ENCODE measurements around the gene MARCHF10.

The MARCHF10 gene

DNA sequence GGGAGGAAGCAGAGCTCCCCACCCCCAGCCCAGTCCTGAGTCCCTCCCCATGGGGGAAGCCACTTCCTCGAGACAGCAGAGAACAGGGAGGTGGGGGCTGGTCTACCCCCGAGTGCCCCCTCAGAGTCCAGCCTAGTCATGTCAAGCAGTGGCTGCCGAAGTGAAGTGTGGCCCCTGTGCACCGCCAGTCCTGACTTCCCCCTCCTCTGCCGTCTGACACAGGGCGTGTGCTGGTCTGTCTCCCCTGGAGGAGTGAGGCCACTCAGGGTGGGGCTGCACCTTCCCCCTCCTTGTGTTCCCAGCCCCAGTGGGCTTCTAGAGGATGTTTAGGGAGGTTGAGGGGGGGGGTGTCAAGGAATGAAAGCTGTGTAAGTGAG is 133.8 kb downstream of the MARCHF10 start:
- DNase-seq (ENCODE audit: low read depth, low spot score) = no peak

GRCh38 chr17:62673614-62674362 is 134.3 kb downstream of the MARCHF10 start:
- no peak for DNase-seq (ENCODE audit: low read depth, low spot score)
- H3K4me3 ChIP-seq (ENCODE audit: low read length) = no peak overlapping the region

More for the DNA sequence above, 133.8 kb downstream of the MARCHF10 start:
- no peak overlapping the region for H3K4me3 ChIP-seq (ENCODE audit: low read length)

DNA sequence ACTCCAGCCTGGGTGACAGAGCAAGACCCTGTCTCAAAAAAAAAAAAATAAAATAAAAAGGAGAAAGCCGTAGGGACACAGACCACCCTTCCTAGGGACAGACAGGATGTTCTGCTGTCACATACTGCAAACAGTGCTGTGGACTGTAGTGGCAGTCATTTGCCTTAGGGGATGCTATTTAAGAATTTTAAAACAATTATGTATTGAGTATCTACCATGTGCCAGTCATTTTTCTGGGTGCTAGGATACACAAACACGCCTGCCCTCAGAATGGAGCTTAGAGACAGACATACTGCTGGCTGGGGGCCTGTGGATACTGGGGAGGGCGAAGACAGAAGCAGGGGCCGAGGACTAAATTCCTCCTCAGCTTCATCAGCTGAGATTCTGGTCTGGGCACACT is 135.2 kb downstream of the MARCHF10 start:
- no peak overlapping the region for H3K4me3 ChIP-seq (ENCODE audit: low read length)
- no peak for DNase-seq (ENCODE audit: low read depth, low spot score)

- DNase-seq (ENCODE audit: low read depth, low spot score) = no peak
- no peak overlapping the region for H3K4me3 ChIP-seq (ENCODE audit: low read length)
These were observed 136.6 kb downstream of the MARCHF10 start for GRCh38 chr17:62671553-62671952.

DNA sequence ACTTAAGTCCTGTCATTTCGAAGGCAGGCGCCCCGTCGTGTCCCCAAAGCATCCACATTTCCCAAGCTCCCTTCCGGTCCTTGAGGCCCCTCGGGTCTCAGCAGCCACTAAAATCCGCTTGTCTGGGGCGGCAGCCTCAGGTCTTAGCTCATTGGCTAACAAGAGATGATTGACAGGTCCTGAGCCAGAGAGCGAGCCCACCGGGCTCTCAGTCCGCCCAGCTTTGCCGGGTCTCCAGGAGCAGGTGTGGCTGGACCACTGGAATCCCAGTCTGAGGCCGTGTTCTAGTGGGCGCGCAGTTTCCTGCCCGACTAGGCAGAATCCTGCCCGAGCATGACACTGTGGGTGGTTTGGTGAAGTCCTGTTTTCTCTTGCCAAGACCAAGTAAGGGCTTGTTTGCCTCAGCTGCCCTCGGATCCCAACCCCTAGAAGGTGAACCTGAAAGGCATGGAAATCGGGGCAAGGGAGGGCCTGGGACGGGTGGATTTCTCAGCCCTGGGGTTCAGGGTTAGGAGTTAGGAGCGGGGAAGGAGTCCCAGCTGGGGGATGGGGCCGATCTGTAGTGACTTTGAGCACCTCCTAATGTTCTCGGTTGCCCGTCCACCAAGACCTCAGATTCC is 137.8 kb downstream of the MARCHF10 start:
- no peak for DNase-seq (ENCODE audit: low read depth, low spot score)
- H3K4me3 ChIP-seq (ENCODE audit: low read length) = no peak overlapping the region

GRCh38 chr17:62668091-62668804 is 139.9 kb downstream of the MARCHF10 start:
- DNase-seq (ENCODE audit: low read depth, low spot score) = no peak
- H3K4me3 ChIP-seq (ENCODE audit: low read length) = no peak overlapping the region

GRCh38 chr17:62666801-62667591 is 141.1 kb downstream of the MARCHF10 start:
- H3K4me3 ChIP-seq (ENCODE audit: low read length) = no peak overlapping the region
- DNase-seq (ENCODE audit: low read depth, low spot score) = no peak

DNA sequence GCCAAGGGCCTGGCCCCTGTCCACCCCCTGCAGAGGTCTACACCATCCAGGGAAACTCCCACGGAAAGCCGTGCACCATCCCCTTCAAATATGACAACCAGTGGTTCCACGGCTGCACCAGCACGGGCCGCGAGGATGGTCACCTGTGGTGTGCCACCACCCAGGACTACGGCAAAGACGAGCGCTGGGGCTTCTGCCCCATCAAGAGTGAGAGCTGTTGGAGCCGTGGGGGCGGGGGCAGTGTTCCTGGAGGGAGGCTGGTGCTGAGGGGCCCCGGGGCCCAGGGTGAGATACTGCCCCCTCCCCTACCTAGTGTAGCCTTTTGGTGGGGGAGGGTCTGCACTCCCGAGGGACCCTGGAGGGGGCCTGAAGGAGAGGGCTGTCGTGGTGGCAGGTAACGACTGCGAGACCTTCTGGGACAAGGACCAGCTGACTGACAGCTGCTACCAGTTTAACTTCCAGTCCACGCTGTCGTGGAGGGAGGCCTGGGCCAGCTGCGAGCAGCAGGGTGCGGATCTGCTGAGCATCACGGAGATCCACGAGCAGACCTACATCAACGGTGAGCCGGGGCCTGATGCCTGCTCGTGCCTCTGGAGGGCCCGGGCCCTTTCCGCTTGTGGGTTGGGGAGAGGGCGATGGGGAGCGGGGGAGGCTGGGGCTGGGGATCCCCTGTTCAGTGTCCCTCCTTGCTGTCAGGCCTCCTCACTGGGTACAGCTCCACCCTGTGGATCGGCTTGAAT is 141.9 kb downstream of the MARCHF10 start:
- no peak overlapping the region for H3K4me3 ChIP-seq (ENCODE audit: low read length)
- no peak for DNase-seq (ENCODE audit: low read depth, low spot score)

GRCh38 chr17:62665599-62665998 is 142.5 kb downstream of the MARCHF10 start:
- H3K4me3 ChIP-seq (ENCODE audit: low read length) = no peak overlapping the region
- DNase-seq (ENCODE audit: low read depth, low spot score) = no peak

DNA sequence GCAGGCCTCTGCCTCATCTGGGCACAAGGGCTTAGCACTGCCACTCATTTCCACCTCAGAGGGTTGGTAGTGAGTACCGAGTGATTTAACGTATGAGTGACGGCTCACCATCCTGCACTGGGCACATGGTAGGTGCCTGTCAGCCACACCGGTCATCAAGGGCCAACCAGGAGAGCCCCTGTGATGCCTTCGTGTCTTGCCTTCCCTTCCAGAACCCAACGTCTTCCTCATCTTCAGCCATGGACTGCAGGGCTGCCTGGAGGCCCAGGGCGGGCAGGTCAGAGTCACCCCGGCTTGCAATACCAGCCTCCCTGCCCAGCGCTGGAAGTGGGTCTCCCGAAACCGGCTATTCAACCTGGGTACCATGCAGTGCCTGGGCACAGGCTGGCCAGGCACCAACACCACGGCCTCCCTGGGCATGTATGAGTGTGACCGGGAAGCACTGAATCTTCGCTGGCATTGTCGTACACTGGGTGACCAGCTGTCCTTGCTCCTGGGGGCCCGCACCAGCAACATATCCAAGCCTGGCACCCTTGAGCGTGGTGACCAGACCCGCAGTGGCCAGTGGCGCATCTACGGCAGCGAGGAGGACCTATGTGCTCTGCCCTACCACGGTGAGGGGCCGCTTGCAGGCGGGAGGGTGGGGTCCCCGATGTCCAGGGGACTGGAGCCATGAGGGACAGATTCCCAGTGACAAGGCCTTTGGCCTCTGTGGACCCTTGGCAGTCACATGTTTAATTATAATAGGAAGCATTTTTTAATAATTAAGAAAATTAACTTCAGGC is 143.6 kb downstream of the MARCHF10 start:
- H3K4me3 ChIP-seq (ENCODE audit: low read length) = no peak overlapping the region
- DNase-seq (ENCODE audit: low read depth, low spot score) = no peak

GRCh38 chr17:62663304-62663703 is 144.8 kb downstream of the MARCHF10 start:
- no peak overlapping the region for H3K4me3 ChIP-seq (ENCODE audit: low read length)
- no peak for DNase-seq (ENCODE audit: low read depth, low spot score)

DNA sequence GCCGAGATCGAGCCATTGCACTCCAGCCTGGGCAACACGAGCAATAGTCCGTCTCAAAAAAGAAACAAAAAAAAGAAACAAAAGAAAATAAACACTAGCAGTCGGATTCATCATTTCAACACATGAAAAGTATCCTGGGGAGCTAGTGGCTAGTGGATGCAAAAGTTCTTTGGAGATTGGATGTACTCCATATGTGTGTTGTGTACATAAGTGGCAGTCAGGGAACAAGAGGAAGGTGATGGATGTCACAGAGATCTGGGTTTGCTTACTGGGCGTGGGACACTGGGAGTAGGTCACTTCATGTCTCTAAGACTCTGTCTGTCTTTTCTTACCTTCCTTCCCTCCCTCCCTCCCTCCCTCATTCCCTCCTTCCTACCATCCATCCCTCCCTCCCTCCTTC is 145.3 kb downstream of the MARCHF10 start:
- DNase-seq (ENCODE audit: low read depth, low spot score) = no peak
- no peak overlapping the region for H3K4me3 ChIP-seq (ENCODE audit: low read length)

DNA sequence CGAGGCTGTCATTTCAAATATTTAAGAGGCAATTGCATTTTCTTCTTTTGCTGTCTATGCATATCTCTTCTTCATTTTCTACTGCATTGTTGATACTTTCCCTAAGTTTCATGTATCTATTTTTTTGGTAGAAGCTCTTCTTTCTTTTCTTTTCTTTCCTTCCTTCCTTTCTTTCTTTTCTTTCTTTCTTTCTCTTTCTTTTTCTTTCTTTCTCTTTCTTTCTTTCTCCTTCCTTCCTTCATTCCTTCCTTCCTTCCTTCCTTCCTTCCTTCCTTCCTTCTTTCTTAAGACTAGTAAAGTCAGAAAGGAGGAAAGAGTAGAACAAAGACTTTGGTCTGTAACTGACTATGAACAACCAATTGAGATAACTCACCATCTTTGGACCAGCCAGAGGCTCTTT is 146.8 kb downstream of the MARCHF10 start:
- DNase-seq (ENCODE audit: low read depth, low spot score) = no peak

DNA sequence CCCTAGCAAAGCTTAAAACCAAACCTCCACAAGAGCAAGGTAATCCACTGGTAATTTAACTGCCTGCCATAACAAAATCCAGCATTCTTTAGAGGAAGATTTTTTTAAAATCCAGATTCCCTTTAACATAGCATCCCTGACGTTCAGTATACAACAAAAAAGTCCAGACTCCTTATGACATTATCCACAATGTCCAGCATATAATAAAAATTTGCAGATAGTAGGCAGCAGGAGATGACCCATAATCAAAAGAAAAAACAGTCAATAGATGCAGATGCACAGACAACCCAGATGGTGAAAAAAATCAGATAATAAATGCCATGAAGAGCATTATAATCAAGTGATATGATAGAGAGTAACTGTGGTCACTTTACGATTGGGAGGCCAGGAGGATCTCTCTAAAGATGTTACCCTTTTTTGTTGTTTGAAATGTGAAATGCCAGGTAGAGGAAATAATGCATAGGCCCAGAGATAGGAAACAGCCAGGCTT is 147.4 kb downstream of the MARCHF10 start:
- no peak for DNase-seq (ENCODE audit: low read depth, low spot score)
- H3K4me3 ChIP-seq (ENCODE audit: low read length) = no peak overlapping the region

More for the DNA sequence above, 146.8 kb downstream of the MARCHF10 start:
- no peak overlapping the region for H3K4me3 ChIP-seq (ENCODE audit: low read length)

DNA sequence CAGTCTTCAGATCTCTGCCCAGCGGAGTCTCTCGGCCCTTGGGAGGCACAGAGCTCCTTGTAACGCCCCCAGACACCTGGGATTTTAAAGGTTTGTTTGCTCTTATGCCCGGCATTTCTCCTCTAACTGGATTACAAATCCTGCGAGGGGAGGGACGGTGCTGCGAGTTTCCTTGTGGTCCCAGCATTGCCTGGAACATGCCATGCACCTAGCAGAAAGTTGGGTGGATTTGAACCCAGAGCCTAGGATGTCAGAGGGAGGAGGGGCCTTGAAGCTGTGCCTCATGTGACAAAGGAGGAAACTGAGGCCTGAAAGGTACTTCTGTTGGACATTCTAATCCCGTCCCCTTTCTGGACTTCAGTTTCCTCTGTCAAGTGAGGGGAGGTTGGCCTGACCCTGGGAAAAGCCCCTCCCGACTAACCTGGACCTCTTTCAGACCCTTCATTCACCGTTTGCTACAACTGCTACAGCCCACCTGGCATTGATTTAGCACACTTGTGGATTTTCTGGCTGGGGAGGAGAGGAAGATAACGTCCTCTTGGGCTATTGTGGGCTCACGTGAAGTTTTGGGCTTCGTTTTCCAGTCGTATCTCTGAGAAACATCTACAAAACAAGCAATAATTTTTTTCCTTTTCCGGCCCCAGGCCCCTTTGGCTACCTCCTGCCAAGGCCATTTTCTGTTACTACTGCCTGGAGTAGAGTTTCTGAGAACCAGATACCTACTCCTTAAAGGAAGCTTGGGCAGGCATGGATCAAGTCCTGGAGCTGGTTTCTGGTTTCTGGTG is 149.8 kb downstream of the MARCHF10 start:
- H3K4me3 ChIP-seq (ENCODE audit: low read length) = no peak overlapping the region
- no peak for DNase-seq (ENCODE audit: low read depth, low spot score)

DNA sequence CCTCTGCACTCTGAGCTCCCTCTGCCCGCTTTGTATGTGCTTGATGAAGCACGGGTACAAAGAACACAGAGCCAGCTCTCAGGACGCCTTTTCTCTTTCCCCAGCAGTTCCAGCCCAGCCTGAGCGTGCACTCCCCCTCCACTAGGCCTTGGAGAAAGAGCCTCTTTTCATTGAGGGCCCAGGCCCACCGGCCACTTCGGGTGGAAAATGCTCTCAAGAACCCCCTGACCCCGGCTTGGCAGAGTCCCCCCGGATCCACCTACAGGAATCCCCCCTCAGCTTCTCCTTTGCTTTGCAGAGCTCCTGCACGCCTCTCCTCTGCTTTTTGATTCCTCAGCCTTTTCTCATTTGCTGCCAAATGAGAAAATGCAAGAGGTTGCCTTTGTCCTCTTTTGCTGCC is 150.4 kb downstream of the MARCHF10 start:
- DNase-seq (ENCODE audit: low read depth, low spot score) = no peak
- H3K4me3 ChIP-seq (ENCODE audit: low read length) = no peak overlapping the region

DNA sequence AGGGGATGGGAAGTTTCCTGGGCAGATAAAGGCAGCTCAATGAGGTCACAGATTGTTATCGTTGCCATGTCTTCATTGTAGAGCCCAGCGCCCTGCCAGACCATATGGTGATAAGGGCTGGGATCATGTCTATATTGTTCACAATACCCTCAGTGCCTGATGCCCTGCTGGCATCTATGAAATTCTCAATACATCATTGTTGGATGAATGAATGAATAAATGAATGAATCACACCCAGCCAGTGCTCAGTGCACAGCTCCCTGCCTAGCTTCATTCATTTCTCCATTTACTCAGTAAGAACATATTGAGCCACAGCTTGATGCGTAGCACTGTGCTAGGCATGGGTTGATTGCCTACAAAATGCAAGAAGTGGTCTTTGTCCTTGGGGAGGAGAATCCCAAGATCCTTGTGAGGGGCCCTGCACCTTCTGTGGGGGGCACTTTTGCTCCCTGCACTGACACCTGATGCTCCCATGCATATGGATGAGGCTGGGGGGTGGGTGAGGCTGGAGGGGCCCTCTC is 150.9 kb downstream of the MARCHF10 start:
- no peak overlapping the region for H3K4me3 ChIP-seq (ENCODE audit: low read length)
- no peak for DNase-seq (ENCODE audit: low read depth, low spot score)

All from Jurkat, Clone E6-1 (cell line).